GM10266 (cell line): ENCODE measurements around the gene C3orf18.

Source experiments
- DNase-seq: peaks from one replicate; pipeline ENCODE4 v3.0.0; 2012; ENCODE audit errors: extremely low spot score
- CTCF ChIP-seq: IDR thresholded peaks from 2 replicates; pipeline ENCODE4 v1.5.1; 2012; ENCODE audit warnings: mild to moderate bottlenecking, low read depth; ENCODE audit not compliant: control insufficient read depth, insufficient read depth; ENCODE audit errors: missing control alignments

C3orf18 gene

DNA sequence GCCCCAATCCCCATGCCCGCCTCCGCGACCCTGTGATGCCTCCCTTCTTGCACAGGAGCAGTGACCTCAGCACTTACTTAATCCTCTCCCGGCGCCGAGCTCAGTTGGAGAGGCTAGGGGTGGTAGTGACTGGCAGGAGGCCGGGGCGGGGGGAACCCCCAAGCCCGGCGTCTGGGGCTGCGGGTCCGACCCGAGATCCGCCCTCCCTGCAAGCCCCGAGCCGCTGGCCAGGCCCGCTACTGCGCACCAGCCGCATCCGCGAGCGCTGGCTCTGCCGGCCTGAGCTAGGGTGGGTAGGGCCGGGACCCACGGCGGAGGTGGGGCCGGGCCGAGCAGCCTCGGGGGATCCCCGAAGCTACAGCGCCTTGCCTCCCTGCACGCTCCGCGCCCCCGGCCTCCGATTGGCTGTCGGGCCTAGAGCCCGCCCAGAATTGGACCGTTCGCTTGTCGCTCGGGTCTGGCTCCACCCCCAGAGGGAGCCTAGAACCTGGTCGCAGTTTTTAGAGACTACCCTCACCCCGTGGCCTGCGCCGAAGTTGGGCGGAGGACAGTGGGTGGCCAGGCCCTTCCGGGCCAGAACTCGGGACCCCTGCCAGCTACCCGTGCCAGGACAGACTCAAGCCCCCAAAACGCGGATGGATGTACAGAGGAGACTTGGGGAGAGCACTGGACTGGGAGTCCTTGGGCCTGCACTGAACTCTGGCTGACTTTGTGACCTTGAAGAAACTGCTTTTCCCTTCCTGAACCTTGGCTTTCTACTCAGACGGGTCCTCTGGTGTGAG lies at the start of gene C3orf18:
Gene C3orf18 (minus strand): TSS at position 362 of the 782 bp plus-strand sequence. CDS start 2,048 bp downstream, outside the sequence.
- no peak for TF ChIP-seq CTCF
- peak; percentile 98 for DNase-seq

DNA sequence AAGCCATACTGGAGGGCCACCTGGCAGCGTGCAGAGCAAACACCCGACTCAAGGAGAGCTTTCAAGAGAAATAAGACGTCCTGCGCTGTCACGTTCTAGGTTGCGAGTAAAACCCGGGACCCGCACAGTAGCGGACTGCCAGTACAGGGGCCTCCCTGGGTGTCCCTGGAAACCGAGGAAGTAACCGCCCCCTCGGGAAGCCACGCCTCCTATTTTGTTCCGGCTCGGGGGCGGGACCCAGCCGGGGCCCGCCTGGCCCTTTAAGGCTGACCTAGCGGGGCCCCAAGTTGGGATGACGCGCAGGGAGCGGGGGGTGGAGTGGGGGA lies 49.2 kb upstream of the C3orf18 start:
- no peak for TF ChIP-seq CTCF
- DNase-seq: peak; percentile 94

- TF ChIP-seq CTCF: peak; percentile 97
- DNase-seq: peak; percentile 89
Observed at GRCh38 chr3:50616003-50616769, 48.6 kb upstream of the C3orf18 start.

DNA sequence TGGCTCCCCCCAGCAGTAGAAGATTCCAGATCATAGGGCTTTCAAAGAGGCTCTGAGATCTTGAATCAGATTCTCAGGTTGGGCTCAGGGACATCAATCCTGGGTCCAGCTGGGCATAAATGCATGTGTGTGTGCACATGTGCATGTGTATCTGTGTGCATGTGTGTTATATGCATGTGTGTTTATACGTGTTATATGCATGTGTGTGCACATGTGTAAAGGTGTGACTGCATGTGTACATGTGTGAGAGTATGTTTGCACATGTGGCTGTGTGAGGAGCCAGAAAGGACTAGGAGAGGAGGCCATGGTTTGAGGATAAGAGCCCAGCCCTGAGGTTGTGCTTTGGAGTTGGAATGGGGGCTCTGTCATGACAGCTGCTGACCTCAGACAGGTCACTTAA lies 47.6 kb upstream of the C3orf18 start:
- TF ChIP-seq CTCF: no peak
- no peak for DNase-seq

DNA sequence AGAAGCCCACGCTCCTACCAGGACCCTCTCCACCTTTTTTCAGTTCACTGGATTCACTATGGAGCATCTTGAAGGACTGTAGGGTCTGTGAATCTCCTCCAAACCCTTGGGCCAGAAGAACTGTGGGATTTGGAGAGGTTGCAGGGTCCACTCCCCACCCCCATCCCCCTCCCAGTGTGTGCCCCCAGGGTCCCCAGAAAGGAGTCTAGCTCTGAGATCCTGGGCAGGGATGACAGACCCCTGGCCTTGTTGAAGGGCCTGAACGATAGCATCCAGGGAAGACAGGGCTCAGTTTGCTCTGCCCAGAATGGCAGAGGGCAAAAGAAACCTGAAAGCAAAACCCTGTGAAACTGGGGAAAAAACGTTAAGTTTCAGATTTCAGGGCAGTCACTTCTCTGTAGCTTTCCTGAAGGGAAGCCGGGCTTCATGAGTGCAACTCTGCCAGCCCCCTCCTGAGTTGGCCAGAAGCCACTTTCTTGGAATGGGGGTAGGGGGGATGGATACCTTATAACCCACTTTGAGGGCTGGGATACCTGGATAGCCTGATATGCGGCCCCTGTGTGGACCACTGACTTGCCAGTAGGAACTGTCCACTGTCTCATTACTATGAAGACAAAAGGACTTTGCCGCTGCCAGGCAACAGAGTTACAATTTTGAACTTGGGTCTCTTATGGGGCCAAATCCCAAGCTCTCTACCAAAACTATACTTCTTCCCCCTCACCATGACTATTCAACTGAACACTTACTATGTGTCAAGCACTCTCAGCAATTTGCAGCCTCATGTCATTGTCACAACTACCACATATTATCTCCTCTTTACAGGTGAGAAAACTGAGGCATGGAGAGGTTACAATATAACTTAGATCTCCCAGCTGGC lies 45.7 kb upstream of the C3orf18 start:
- TF ChIP-seq CTCF: no peak
- DNase-seq: no peak

GRCh38 chr3:50612234-50612882 lies 44.8 kb upstream of the C3orf18 start:
- DNase-seq: no peak
- TF ChIP-seq CTCF: no peak
